HT-29 (cell line): ENCODE data around the gene HABP4. TPM values are rescaled to one million over a fixed set of nuclear protein-coding genes. Genes with fewer than 3 reads are reported as not detected.

Source experiments
- DNase-seq: peaks from one replicate; pipeline ENCODE4 v3.0.0-alpha.2; 2015; ENCODE audit warnings: low spot score
- total RNA-seq: library from RNA; depleted of rRNA; stranded (reverse); fragments of >200 nt; shearing (Covaris generic); gene quantifications from 2 replicates; pipeline ENCODE4 v1.2.3, GENCODE V29; 2014

Gene HABP4
- total RNA-seq, 1 experiment from 2014 or later = 5.0 TPM

DNA sequence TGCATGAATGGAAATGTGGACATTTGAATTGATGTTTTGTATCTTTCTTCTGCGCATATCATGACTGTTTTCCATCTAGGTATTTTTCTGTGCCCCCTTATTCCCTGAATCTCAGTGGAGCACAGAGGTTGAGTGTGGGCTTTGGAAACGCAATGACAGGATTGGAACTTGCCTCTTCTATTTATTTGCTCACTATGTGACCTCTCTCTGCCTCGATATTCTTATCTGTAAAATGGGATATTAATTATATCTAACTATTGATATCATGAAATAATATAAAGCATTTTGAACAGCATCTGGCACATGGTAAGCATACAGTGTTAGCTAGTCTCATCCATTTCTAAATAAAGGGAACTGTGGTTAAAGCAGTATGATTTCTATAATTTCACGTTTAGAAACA lies 26.0 kb downstream of the HABP4 start:
- DNase-seq = no peak

DNA sequence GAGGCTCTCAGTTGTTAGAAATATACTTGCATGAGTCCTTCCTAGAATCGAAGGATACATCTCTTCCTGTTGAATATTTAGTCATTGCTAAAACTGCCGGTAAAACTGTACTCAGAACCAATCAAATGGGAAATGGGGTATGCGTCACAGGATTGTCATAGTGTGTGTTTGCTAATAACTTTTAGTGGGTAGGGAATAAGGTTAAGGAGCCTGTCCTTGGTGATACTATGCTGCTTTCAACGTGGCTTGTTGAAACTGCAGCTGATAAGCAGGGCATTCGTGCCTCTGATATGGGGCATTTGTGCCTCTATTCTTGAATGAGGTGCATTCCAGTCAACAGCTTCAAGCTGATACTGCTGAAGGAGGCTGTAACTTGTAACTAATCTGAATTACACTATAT lies 26.6 kb downstream of the HABP4 start:
- DNase-seq = no peak

DNA sequence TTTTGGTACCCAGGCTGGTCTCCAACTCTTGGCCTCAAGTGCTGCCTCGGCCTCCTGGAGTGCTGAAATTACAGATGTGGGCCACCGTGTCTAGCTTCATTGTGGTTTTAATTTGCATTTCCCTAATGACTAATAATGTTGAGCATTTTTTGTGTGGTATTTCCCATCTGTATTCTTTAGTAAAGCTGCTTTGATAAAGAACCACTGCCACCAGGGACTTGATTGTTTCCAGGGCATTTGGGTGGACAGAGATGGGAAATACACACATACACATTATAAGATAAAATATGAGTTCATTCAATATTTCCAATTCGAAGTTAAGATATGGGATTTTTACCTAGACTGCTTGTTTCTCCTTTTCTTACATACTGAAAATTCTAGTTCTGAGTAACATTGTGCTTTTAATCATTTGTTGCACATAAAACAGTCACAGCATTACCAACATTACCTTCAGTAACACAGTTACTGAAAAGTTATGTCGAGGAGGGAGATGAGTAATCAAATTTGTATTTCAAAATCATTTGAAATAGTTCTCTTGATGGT lies 28.9 kb downstream of the HABP4 start:
- no peak for DNase-seq

DNA sequence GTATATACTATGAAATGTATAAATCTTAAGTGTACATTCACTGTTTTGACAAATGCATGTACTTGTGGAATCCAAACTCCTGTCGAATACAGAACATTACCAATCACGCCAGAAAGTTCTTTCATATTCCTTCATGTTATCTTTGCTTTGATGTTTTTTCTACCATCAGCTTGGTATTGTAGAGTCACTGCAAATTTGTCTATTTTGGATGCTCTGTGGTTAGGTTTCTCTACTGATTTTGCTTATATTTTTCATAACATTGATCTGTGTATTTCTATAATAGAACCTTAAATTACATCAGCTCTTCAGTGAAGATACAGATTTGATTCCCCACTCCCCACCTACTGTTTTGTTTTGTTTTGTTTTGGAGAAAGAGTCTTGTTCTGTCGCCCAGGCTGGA lies 30.8 kb downstream of the HABP4 start:
- DNase-seq = no peak

DNA sequence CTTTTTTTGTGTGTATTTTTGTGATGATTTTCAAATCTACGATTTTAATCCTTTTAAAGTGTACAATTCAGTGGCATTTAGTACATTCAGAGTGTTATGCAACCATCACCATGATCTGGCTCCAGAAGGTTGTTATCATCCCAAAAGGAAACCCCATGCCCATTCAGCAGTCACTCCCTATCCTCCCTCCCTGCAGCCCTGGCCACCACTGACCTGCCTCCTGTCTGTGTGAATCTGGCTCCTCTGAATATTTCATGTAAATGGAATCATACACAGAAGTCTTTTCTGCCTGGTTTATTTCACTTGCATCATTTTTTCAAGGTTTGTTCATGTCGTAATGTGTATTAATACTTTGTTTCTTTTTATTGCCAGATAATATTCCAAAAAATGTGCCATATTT lies 32.5 kb downstream of the HABP4 start:
- DNase-seq = no peak

DNA sequence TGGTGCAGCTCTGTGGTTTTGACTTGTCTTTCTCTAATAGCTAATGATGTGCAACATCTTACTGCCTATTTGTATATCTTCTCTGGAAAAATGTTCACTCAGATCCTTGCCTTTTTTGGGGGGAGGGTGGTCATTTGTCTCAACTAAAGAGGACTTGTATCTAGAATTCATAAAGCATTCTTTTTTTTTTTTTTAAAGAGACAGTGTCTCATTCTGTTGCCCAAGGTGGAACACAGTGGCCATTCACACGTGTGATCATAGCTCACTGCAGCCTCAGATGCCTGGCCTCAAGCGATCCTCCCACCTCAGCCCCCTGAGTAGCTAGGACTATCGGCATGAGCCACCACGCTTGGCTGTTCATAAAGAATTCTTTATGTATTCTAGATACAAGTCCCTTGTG lies 33.2 kb downstream of the HABP4 start:
- no peak for DNase-seq

DNA sequence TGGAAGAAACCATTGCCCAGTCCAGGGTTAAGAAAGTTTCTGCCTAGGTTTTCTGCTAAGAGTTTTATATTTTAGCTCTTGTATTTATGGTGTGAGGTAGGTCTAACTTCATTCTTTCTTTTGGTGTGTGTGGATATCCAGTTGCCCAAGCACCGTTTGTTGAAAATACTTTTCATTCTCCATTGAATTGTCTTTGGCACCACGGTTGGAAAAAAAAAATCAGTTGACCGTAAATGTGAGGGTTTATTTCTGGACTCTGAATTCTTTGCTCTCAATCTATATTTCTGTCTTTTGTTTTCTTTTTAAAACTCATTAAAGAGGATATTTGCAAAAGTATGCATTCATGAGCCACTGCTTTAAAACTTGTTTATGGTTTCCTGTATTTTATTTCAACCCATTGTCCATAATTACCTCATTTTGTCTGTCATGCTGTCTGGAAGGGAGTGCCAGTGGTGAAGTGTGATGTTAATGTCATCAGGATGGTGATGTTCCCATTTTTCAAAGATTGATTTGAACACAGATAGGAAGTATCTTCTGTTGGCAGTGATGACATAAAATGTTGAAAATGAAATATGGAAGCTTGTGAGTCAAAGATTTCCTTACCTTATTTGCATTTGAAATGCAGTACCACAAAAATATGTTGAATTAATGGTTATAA lies 33.9 kb downstream of the HABP4 start:
- DNase-seq = no peak

DNA sequence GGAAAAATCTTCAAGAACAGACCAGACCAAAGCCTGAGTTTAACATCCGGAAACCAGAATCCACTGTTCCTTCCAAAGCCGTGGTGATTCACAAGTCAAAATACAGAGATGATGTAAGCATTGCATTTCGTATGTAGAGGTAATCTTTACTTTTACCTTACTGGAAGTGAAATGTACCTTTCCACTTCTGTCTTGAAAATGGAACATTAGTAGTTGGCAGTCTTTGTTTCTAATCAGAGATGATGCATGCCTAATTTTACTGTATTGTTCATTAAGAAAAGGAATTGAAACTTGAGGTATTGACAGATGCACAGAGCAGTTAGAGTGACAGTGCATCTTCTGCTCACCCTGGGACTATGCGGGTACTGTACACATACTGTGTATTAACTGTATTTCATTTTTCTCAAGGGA lies 34.6 kb downstream of the HABP4 start:
- no peak for DNase-seq

DNA sequence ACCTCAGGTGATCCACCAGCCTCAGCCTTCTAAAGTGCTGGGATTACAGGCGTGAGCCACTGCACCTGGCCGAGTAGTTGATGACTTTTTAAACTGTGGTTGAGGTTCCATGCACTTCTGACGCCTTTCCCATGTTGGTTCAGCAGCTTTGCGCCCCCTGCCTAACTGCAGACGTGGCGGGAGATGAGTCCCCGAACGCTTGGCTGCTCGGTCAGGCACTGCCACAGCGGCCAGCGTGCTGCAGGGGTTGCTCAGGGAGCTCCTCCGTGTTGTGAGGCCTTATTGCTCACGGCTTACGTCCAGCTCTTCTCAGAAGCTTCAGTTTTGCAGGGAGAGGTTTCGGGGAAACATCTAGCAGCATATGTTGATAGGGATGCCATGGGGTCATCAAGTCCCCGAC lies 35.3 kb downstream of the HABP4 start:
- DNase-seq = no peak

DNA sequence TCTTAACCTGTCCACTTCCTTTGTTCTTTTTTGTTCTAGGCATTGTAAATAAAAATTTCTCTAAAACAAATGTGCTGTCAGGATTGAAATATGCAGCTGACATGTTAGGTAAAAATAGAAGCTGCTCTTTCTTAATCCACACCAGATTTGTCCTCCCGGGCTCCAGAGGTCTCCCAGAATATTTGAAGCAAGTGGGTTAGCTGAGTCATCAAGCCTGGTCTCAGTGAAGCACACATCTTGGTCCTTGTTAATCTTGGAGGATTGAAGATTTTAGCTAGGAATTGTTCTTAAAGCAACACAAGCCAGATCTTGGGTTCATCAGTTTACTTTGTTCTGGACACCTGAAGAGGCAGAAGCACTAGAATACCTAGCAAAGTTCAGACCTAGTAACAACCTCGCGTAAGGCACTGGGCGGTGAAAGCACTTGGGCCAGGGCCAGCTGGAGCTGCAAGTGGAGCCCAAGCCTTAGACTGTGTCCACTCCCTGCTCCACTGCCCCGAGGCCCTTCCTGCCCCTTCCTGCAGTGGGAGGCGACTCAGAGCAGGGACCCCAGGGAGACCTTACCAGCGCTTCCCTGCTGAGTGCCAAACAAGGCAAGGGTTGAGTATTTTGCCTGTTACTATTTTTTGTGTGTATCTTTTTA lies 36.5 kb downstream of the HABP4 start:
- peak; percentile 34 for DNase-seq

DNA sequence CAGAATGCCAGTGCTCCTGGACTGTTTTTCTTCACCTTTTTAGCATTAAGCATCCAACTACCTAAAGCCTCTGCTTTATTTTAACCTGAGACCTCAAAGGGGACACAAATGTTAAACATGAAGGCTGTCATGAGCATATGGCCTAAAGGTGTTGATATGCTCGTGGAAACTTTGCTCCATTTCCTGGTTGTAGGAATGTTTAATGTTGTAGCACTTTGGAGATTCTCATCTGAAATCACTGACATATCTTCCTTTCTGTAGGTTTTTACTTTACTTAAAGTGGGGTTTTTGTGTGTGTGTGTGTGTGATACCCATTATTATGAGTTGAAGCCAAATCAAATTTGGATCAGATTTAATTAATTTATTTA lies 37.0 kb downstream of the HABP4 start:
- peak; percentile 4 for DNase-seq

DNA sequence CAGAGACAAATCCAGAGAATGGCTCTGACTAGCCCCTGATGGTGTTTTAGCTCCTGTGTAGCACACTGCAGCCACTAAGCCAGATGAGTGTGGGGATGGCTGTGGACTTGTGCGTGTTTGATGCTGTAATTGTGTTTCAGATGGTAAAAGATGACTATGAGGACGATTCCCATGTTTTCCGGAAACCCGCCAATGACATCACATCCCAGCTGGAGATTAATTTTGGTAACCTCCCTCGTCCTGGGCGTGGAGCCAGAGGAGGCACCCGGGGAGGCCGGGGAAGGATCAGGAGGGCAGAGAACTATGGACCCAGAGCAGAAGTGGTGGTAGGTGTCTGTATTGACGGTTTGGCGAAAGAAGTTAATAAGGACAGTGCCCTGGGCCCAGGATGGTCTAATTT lies 38.0 kb downstream of the HABP4 start:
- DNase-seq = no peak

DNA sequence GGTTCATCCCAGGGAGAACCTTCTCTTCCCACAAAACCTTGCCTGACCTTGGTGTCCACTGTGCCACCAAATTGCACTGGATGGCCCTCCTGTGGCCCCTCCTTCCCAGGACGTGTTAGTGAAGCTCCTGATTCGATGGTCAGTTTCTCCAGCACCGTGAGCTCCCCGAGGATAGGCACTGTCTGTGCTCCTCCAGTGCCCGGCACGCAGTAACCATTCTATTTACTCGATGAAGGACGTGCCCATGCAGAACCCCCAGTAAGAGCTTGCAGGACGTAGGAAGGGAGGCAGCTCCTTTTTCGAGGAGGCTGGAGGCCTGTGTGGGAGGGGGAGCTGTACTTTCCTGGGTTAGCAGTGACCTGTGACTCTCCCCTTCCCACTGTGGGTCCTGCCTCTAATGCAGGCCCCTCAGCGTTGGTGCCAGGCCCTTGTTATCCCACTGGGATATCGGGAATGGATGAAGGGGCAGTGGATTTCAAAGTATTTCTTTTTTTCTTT lies 39.6 kb downstream of the HABP4 start:
- DNase-seq = no peak

DNA sequence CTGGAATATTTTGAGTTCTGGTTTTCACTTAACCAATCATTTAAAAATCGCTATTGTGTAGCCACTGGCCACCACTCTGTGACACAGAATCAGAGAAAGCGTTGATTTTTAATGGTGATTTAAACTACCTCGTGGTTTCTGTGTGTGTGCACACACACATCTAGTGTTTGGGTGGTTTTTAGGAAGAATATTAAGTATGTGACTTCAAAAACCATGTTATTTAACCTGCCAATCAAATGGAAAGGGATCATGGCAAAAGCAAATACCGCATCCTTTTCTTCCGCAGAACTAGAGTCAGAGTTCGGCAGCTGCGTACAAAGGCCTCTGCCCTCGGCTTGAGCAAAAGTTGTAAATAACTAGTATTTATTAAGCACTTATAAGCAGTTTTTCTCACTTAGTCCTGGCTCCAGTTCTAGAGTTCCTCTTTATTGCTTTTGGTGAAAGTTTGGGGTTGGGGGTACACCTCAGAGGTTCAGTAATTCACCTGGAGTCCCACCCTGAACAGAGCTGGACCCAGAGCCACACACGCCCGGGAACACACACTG lies 40.6 kb downstream of the HABP4 start:
- DNase-seq = no peak

DNA sequence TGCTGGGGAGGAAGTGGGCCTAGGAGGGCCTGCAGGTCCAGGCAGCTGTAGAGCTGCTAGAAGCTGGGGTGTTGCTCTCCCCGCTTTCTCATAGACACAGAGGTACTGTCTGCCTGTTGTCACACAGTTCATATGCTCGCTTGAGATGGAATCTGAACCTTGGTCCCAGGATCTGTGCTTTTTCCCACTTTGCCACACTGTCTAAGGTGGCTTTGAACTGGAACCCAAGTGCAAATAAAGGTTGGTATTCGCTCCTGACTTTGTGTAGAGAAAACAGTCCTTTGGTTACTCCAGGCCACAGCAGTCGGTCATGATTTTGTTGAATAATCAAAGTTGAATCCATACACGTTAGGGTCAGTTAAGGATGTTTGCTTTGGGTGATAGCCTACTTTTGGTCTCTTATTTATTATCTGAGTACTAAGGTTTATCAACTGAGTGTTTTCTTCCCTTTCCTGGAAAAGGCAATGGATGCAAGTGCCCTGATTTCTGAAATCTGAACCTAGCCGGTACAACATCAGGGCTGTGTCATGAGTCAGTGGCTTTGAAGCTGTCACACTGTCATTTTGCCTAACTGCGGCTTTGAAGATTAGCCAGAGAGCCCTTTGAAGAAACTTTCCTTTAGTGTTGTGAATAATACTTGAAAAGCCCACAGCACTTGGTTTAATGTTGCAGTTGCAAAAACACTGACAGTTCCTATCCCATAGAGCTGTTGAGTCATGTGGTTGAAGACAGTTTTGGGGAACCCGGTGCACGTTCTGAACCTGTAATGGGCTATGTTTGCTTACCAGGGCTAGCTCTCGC lies 41.3 kb downstream of the HABP4 start:
- no peak for DNase-seq

DNA sequence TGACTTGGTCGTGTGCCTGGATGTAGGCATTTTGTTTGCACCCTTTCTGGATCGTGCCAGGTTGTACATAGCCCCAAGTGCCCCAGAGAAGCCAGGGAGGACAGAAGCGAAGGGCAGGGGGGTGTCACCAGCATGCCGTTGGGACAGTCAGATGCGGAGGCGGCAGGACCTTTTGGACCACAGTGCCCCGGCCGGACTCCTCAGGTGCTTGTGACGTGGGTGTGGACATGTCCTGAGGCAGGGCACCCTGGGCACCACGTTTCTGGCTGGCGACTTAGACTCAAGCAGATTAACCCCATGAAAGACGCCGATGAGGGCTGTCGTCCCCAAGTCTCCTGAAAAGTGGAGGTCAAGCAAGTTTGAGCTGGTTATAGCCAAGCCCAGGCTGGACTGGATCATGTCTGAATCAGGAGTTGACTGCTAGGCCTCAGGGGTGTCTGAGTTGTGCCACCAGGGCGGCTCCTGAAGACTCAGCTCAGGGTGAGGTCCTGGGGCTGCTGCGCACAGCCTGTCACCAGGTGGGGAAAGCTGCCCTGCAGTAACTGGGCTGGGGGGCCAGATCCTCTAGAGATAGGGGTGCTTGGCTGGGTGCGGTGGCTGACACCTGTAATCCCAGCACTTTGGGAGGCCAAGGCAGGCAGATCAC lies 42.0 kb downstream of the HABP4 start:
- no peak for DNase-seq

DNA sequence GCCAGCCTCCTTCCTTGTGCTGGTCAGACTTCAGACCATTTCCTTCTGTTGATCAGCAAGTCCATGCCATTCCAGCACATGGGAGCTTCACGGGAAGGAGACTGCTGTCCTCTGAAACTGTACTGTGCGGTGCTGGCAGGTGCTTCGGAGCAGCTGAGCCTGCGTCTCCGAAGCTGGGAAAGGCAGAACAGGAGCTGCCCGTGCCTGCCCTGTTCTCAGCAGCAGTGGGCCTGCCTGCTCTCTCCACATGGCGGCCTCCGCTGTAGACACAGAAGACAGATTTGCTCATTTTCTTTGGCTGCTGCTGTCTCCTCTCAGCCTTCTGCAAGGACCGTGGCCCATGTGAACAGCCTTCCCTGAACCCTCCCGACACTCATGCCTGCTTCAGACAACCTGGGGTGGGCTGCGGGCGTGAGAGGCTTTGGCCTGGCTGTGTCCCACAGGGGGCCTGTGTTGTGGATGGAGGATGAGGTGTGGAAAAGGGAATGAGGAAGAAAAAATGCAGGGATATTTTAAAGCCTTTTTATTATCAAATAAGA lies 43.1 kb downstream of the HABP4 start:
- DNase-seq = no peak

DNA sequence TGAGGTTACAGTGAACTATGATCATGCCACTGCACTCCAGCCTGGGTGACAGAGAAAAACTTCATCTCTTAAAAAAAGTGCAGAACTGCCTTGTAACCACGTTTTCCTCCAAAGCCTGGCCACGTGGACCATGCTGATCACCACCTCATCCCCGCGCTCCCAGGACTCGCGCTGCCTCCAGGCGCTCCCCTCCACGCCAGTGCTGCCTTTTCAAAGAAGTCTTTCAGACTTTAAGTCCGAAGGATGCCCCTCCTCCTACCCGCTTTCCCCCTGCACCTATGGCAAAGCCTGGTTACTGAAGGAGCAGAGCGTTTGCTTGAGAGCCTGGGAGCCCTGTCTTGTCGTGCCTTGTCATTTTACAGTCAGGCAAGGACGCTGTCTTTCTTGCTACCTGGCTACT lies 43.8 kb downstream of the HABP4 start:
- no peak for DNase-seq

DNA sequence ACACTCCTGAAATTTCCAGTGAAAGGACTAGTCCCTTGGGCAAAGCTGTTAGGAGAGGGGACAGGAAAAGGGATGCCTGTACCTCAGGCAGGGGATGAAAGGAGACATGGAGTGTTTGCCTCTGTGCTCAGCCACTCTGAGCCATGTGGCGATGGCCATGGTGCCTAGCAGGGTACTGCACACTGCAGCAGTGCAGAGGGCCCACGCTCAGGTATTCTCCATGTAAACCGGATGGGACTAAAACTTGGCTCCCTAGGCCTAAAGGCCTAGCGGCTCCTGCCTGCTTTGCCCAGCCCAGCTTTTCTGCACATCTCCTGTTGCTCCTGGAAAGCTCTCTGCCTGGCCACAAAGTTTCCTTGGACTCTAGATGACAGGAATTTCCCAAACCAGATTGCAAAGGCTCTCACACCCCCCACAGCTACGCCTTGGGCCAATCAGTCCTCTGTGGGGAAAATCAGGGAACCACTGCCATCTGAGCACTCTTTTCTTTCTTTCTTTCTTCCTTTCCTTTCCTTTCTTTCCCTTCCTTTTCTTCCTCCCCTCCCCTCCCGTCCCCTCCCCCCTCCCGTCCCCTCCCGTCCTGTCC lies 44.3 kb downstream of the HABP4 start:
- no peak for DNase-seq

DNA sequence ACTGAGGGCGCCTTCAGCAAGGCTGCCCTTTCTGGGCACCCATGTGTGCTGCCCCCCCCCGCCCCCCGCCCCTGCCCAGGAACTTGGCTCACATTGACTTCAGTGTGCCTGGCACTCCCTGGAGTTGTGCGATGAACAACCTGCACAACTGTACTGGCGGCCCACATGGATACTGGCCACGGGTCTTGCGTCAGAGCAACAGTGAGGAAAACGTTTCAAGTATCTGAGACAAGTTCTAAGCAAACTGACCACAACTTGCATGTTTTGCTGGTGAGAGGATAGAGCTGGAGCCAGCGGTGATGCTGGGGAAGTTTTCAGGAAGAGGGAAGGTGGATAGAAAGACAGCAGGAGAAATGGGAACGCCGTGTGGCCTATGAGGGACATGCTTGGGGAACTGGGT lies 45.4 kb downstream of the HABP4 start:
- DNase-seq = no peak
